ENCODE data around the gene ACP6. TPM values are rescaled to one million over a fixed set of nuclear protein-coding genes. Genes with fewer than 3 reads are reported as not detected.

Gene ACP6
- total and polyA plus RNA-seq, 4 donors: 9.6 to 25.3 (median 15.6) TPM

DNA sequence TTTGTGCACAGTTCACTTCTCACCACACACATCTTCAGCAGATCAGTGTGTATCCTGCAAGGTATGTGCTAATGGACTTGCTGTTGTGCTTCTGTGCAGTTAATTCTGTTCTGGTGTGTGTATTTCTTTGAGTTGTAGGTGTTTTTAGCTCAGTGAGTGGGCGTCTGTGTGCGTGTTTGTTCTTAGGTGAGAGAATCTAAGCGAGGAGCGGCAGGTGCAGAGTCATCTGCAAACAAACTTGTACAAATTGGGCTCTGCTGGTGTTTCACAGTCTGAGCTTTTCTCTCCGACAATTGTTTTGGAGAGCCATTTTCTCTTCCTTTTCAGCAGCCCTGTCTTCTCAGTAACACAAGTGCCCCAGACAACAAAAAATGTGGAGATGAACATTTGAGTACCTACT lies 43.6 kb downstream of the ACP6 start:
- DNase-seq (no peak), ATAC-seq (ENCODE audit: insufficient read depth, low FRiP score) (no peak)
- H3K4me3 ChIP-seq: no peak overlapping the region
- no peaks in the 10 kb centered on the region for H3K9me3 ChIP-seq (ENCODE audit: control insufficient read depth in 4 of 4, insufficient read depth in 3 of 4, low read length in 3 of 4)
- no peak overlapping the region for H3K9ac ChIP-seq (ENCODE audit: insufficient read depth in 1 of 2, low read length in 2 of 2)
- 93 to 95% methylated on average over 5 of the region's 5 CpGs for WGBS, 2 donors
- H3K27ac ChIP-seq (ENCODE audit: low read depth in 1 of 2, low read length in 1 of 2): no peak overlapping the region
- no peak for TF ChIP-seq CTCF (IDR thresholded peaks at IDR 0.05; ENCODE audit: control extremely low read depth, extremely low read depth)
- no peaks in the 10 kb centered on the region for H3K4me1 ChIP-seq (ENCODE audit: control insufficient read depth in 5 of 5, insufficient read depth in 5 of 5, low read length in 5 of 5)
- H3K27me3 ChIP-seq (ENCODE audit: control insufficient read depth in 3 of 3, insufficient read depth in 3 of 3, low read length in 2 of 3): no peaks in the 10 kb centered on the region
- H3K36me3 ChIP-seq (ENCODE audit: control insufficient read depth in 4 of 4, insufficient read depth in 4 of 4, low read length in 4 of 4): peaks cover 6 to 21% (median 11%) of the 10 kb centered on the region in 4 donors

- TF ChIP-seq CTCF (IDR thresholded peaks at IDR 0.05; ENCODE audit: control extremely low read depth, extremely low read depth): no peak
- Histone ChIP-seq H3K9me3 (ENCODE audit: control insufficient read depth in 4 of 4, insufficient read depth in 3 of 4, low read length in 3 of 4) (no peaks in the 10 kb centered on the region), H3K27me3 (ENCODE audit: control insufficient read depth in 3 of 3, insufficient read depth in 3 of 3, low read length in 2 of 3) (no peaks in the 10 kb centered on the region), H3K4me1 (ENCODE audit: control insufficient read depth in 5 of 5, insufficient read depth in 5 of 5, low read length in 5 of 5) (no peaks in the 10 kb centered on the region), H3K4me3 (no peak overlapping the region), H3K27ac (ENCODE audit: low read depth in 1 of 2, low read length in 1 of 2) (no peak overlapping the region), H3K36me3 (ENCODE audit: control insufficient read depth in 4 of 4, insufficient read depth in 4 of 4, low read length in 4 of 4) (peaks cover 9 to 25% (median 16%) of the 10 kb centered on the region in 4 donors), H3K9ac (ENCODE audit: insufficient read depth in 1 of 2, low read length in 2 of 2) (no peak overlapping the region)
- WGBS, 2 donors: 90 to 94% methylated on average over 2 of the region's 2 CpGs
- DNase-seq (no peak), ATAC-seq (ENCODE audit: insufficient read depth, low FRiP score) (no peak)
Measured at GRCh38 chr1:147626291-147626690, 44.0 kb downstream of the ACP6 start.

- no peak overlapping the region for H3K4me3 ChIP-seq
- TF ChIP-seq CTCF (IDR thresholded peaks at IDR 0.05; ENCODE audit: control extremely low read depth, extremely low read depth): no peak
- peak in 1 of 3 donors; percentile 19 for DNase-seq
- H3K27me3 ChIP-seq (ENCODE audit: control insufficient read depth in 3 of 3, insufficient read depth in 3 of 3, low read length in 2 of 3): no peaks in the 10 kb centered on the region
- ATAC-seq (ENCODE audit: insufficient read depth, low FRiP score): no peak
- no peak overlapping the region for H3K27ac ChIP-seq (ENCODE audit: low read depth in 1 of 2, low read length in 1 of 2)
- WGBS, 2 donors: 23 to 46% methylated on average over 7 of the region's 7 CpGs
- no peaks in the 10 kb centered on the region for H3K4me1 ChIP-seq (ENCODE audit: control insufficient read depth in 5 of 5, insufficient read depth in 5 of 5, low read length in 5 of 5)
- H3K36me3 ChIP-seq (ENCODE audit: control insufficient read depth in 4 of 4, insufficient read depth in 4 of 4, low read length in 4 of 4): peaks cover 9 to 31% (median 20%) of the 10 kb centered on the region in 4 donors
- no peak overlapping the region for H3K9ac ChIP-seq (ENCODE audit: insufficient read depth in 1 of 2, low read length in 2 of 2)
- H3K9me3 ChIP-seq (ENCODE audit: control insufficient read depth in 4 of 4, insufficient read depth in 3 of 4, low read length in 3 of 4): no peaks in the 10 kb centered on the region
Measured at GRCh38 chr1:147625362-147625995, 44.8 kb downstream of the ACP6 start.

GRCh38 chr1:147624529-147624928 lies 45.8 kb downstream of the ACP6 start:
- H3K4me1 ChIP-seq (ENCODE audit: control insufficient read depth in 5 of 5, insufficient read depth in 5 of 5, low read length in 5 of 5): no peaks in the 10 kb centered on the region
- no peak overlapping the region for H3K27ac ChIP-seq (ENCODE audit: low read depth in 1 of 2, low read length in 1 of 2)
- H3K9ac ChIP-seq (ENCODE audit: insufficient read depth in 1 of 2, low read length in 2 of 2): no peak overlapping the region
- no peaks in the 10 kb centered on the region for H3K9me3 ChIP-seq (ENCODE audit: control insufficient read depth in 4 of 4, insufficient read depth in 3 of 4, low read length in 3 of 4)
- WGBS, 2 donors: 95 to 99% methylated on average over 8 of the region's 8 CpGs
- TF ChIP-seq CTCF (IDR thresholded peaks at IDR 0.05; ENCODE audit: control extremely low read depth, extremely low read depth): no peak
- H3K36me3 ChIP-seq (ENCODE audit: control insufficient read depth in 4 of 4, insufficient read depth in 4 of 4, low read length in 4 of 4): peaks cover 13 to 39% (median 26%) of the 10 kb centered on the region in 4 donors
- no peak overlapping the region for H3K4me3 ChIP-seq
- no peaks in the 10 kb centered on the region for H3K27me3 ChIP-seq (ENCODE audit: control insufficient read depth in 3 of 3, insufficient read depth in 3 of 3, low read length in 2 of 3)
- DNase-seq (no peak), ATAC-seq (ENCODE audit: insufficient read depth, low FRiP score) (no peak)

Data from lung (tissue), 12 donors.